LNCAP (cell line): Measurements from ENCODE around the gene OR1J4.

Experiments used
- CTCF ChIP-seq: fragments of 450-650 bp; IDR thresholded peaks from 2 replicates; pipeline ENCODE4 v1.5.1; 2017; ENCODE audit warnings: mild to moderate bottlenecking

OR1J4 gene

DNA sequence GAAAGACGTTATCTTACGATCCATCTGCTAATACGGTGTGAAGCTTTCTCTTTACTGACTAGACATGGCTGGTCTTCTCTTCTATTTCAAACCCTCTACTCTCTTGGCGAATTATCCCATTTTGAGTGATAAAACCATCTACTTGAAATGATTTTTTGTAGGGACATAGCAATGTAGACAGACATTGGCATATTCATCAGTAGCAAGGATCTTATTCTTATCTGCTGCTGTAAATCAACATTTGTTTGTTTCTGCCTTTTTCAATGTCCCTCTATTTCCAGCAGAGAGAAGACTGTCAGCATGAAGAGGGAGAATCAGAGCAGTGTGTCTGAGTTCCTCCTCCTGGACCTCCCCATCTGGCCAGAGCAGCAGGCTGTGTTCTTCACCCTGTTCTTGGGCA lies at the start of gene OR1J4:
Gene OR1J4, plus strand, starts transcription at position 301 of the 400 bp plus-strand sequence. Its CDS starts 0 bp downstream, at position 301.
- TF ChIP-seq CTCF: no peak

GRCh38 chr9:122474561-122474960 lies 44.4 kb upstream of the OR1J4 start:
- TF ChIP-seq CTCF: no peak

- no peak for TF ChIP-seq CTCF
Measured at GRCh38 chr9:122475717-122476116, 43.2 kb upstream of the OR1J4 start.

- no peak for TF ChIP-seq CTCF
Measured at GRCh38 chr9:122477346-122477745, 41.6 kb upstream of the OR1J4 start.

GRCh38 chr9:122477826-122478225 lies 41.1 kb upstream of the OR1J4 start, which contains the start of gene OR1J1:
TSS of gene OR1J1 (minus strand) at chr9:122477926. CDS start at chr9:122477926, 0 bp downstream.
- no peak for TF ChIP-seq CTCF

DNA sequence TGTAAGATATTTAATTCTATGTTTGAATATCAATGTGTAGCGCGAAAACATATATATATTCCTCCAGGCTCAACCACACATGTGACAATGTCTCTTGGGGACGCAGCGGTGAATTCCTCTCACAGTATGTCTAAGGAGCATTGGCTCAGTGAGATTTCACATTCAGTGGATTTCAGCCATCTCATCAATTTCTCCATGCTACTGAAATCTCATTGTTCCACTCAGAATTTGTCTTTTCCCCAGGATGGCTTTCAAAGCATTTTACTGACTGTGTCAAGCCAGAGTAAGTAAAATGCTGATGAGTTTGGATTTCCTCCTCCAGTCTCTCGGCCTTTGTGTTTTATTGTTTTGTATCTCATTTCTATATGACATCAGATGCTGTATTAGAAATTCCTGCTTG lies 39.9 kb upstream of the OR1J4 start:
- no peak for TF ChIP-seq CTCF

DNA sequence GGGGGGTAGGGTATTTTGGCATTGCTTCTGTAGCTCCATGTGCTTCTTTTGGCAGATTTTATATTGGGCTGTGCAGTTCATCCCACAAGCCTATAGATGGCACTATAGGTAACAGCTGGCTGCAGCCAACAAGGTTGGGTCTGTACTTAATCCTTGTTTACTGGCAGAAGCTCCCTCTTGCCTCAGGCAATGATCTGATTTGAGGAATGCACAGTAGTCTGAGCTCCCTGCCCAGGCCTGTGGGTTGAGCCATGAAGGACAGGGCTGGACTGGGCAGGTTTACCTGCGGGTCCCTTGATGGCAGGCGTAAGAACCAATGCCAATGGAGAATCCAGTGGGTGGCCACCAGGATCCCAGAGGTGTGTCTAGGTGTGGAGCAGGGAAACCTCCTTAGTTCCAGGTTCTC lies 20.1 kb upstream of the OR1J4 start:
- TF ChIP-seq CTCF: peak; percentile 97

DNA sequence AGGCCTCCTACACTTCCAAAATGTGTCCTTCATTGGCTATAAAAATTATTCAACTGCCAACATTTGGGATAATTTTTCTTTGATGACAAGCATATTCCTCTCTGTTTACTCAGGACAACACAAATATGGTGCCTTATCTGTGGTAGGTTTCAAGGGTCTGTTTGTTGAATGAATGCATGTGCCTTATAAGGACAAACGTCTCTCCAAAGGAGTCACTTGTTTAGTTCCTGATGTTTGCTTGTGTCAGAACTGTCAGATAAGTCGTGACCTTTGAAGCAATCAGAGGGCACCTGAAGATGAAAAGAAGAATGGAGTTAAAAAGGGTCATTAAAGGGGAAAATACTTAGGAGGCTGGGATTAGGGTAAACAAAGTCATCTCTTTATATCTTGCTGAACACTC lies 12.0 kb upstream of the OR1J4 start:
- TF ChIP-seq CTCF: no peak
